Lung (tissue), 13 donors: Measurements from ENCODE around the gene OR11H6. TPM values are rescaled to one million over a fixed set of nuclear protein-coding genes. Genes with fewer than 3 reads are reported as not detected.

Experiments
- ATAC-seq: fragments of 200-7000 bp; cut with Tn5 transposase; one replicate; pipeline ENCODE4 v1.9.1; 2020; ENCODE audit warnings: moderate number of reproducible peaks; ENCODE audit not compliant: insufficient read depth, low FRiP score
- DNase-seq, 3 donors: peaks; one replicate each; pipeline ENCODE4 v3.0.0-alpha.2; 2013 to 2017
- H3K27ac ChIP-seq, 2 donors: one replicate each; pipeline ENCODE4 v1.5.1; 2013; ENCODE audit warnings: mild to moderate bottlenecking in 2 of 2, moderate library complexity in 2 of 2, control low read depth in 1 of 2, inconsistent platforms in 1 of 2, low read depth in 1 of 2, low read length in 1 of 2
- H3K27me3 ChIP-seq, 3 donors: one replicate each; pipeline ENCODE4 v1.5.1; 2013; ENCODE audit warnings: low read length in 2 of 3; ENCODE audit not compliant: control insufficient read depth in 3 of 3, insufficient read depth in 3 of 3
- H3K36me3 ChIP-seq, 4 donors: one replicate each; pipeline ENCODE4 v1.5.1; 2013; ENCODE audit warnings: low read length in 4 of 4, mild to moderate bottlenecking in 1 of 4, moderate library complexity in 1 of 4; ENCODE audit not compliant: control insufficient read depth in 4 of 4, insufficient read depth in 4 of 4
- H3K4me1 ChIP-seq, 5 donors: one replicate each; pipeline ENCODE4 v1.5.1; 2013; ENCODE audit warnings: low read length in 5 of 5, mild to moderate bottlenecking in 2 of 5, moderate library complexity in 1 of 5; ENCODE audit not compliant: control insufficient read depth in 5 of 5, insufficient read depth in 5 of 5
- H3K4me3 ChIP-seq: one replicate; pipeline ENCODE4 v1.5.1; 2013; ENCODE audit warnings: mild to moderate bottlenecking, control low read depth, moderate library complexity
- H3K9ac ChIP-seq, 2 donors: one replicate each; pipeline ENCODE4 v1.5.1; 2013; ENCODE audit warnings: low read length in 2 of 2, control low read depth in 1 of 2; ENCODE audit not compliant: insufficient read depth in 1 of 2
- H3K9me3 ChIP-seq, 4 donors: one replicate each; pipeline ENCODE4 v1.5.1; 2013; ENCODE audit warnings: low read length in 3 of 4, mild to moderate bottlenecking in 1 of 4, moderate library complexity in 1 of 4; ENCODE audit not compliant: control insufficient read depth in 4 of 4, insufficient read depth in 3 of 4
- WGBS, 2 donors: extraction: QIAGEN DNeasy Blood & Tissue Kit; methylation state at CpG; one replicate each; pipeline ENCODE4 v1.1.7; 2013; 5-methylcytosine and 5-hydroxymethylcytosine counted together
- polyA plus RNA-seq, 2 donors: library from polyadenylated mRNA; stranded (reverse); fragments of 200-250 nt; gene quantifications; one replicate each; pipeline ENCODE4 v1.2.1, GENCODE V29; 2013
- small RNA-seq: library from RNA; depleted of rRNA; stranded (forward); fragments of <200 nt; gene quantifications from one replicate; pipeline ENCODE3, GENCODE V24; 2014; ENCODE audit warnings: low replicate concordance
- total RNA-seq, 2 donors: library from RNA; depleted of rRNA in 1 of 2; stranded (reverse); fragments of >200 nt in 1 of 2; gene quantifications; one replicate each; pipeline ENCODE4 v1.2.1, GENCODE V29; 2014 to 2021
- TF ChIP-seq, protein P1 (sequence below): IDR thresholded peaks from 2 replicates; pipeline ENCODE4 v1.5.1; 2012; ENCODE audit warnings: mild to moderate bottlenecking; ENCODE audit errors: control extremely low read depth, extremely low read depth
- donor health status: control.
- donor health status: control.
- donor health status: Bipolar disorder and iron deficiency.
- donor health status: healthy.
- donor health status: DM: yes; HTN: yes; CAD: no.

Gene OR11H6
- total and polyA plus RNA-seq, 4 donors, result not detected

DNA sequence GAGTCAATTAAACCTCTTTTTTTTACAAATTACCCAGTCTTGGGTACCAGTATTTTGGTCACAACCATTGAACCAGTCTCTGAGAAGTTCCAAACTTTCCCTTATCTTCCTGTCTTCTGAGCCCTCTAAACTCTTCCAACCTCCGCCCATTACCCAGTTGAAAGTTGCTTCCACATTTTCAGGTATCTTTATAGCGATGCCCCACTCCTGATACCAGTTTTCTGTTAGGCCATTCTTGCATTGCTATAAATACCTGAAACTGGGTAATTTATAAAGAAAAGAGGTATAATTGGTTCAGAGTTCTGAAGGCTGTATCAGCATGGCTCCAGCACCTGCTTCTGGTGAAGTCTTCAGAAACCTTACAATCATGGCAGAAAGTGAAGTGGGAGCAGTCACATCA lies 50.6 kb downstream of the OR11H6 start:
- Histone ChIP-seq H3K4me1 (peaks cover 0 to 1% (median 0%) of the 10 kb centered on the region in 5 donors), H3K9ac (no peak overlapping the region), H3K27ac (no peak overlapping the region), H3K27me3 (no peaks in the 10 kb centered on the region), H3K36me3 (peaks cover 0 to 14% (median 1%) of the 10 kb centered on the region in 4 donors), H3K4me3 (no peak overlapping the region), H3K9me3 (peaks cover 0 to 10% (median 4%) of the 10 kb centered on the region in 4 donors)
- DNase-seq (no peak), ATAC-seq (no peak)
- TF ChIP-seq, protein P1, sequence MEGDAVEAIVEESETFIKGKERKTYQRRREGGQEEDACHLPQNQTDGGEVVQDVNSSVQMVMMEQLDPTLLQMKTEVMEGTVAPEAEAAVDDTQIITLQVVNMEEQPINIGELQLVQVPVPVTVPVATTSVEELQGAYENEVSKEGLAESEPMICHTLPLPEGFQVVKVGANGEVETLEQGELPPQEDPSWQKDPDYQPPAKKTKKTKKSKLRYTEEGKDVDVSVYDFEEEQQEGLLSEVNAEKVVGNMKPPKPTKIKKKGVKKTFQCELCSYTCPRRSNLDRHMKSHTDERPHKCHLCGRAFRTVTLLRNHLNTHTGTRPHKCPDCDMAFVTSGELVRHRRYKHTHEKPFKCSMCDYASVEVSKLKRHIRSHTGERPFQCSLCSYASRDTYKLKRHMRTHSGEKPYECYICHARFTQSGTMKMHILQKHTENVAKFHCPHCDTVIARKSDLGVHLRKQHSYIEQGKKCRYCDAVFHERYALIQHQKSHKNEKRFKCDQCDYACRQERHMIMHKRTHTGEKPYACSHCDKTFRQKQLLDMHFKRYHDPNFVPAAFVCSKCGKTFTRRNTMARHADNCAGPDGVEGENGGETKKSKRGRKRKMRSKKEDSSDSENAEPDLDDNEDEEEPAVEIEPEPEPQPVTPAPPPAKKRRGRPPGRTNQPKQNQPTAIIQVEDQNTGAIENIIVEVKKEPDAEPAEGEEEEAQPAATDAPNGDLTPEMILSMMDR, result no peak
- WGBS, 2 donors, result 97% methylated on average over 2 of the region's 2 CpGs

Small RNA genes lying within 50 kb of the gene (small RNA-seq; reads per million reads assigned to genes)
- gene GTF2IP22, result not detected

Other genes with a start within 250 kb of the OR11H6 start
- not detected for gene OR4K15, start 248.1 kb upstream of the OR11H6 start, total RNA-seq
- gene OR4K15, start 248.1 kb upstream of the OR11H6 start, polyA plus RNA-seq, result not detected
- not detected for gene OR4Q2, start 221.5 kb upstream of the OR11H6 start, total RNA-seq
- not detected for gene OR4Q2, start 221.5 kb upstream of the OR11H6 start, polyA plus RNA-seq
- not detected for gene OR4K14, start 204.4 kb upstream of the OR11H6 start, total RNA-seq
- not detected for gene OR4K14, start 204.4 kb upstream of the OR11H6 start, polyA plus RNA-seq
- under 1 TPM in 1 of 2 donors, not detected in 1; 0.06 TPM for gene OR4K13, start 187.7 kb upstream of the OR11H6 start, total RNA-seq
- gene OR4K13, start 187.7 kb upstream of the OR11H6 start, polyA plus RNA-seq, result not detected
- gene OR4L1, start 163.7 kb upstream of the OR11H6 start, total RNA-seq, result not detected
- gene OR4L1, start 163.7 kb upstream of the OR11H6 start, polyA plus RNA-seq, result not detected
- gene OR4K17, start 113.0 kb upstream of the OR11H6 start, total RNA-seq, result not detected
- not detected for gene OR4K17, start 113.0 kb upstream of the OR11H6 start, polyA plus RNA-seq
- gene OR4N5, start 84.9 kb upstream of the OR11H6 start, total RNA-seq, result not detected
- not detected for gene OR4N5, start 84.9 kb upstream of the OR11H6 start, polyA plus RNA-seq
- not detected for gene OR11G2, start 32.8 kb upstream of the OR11H6 start, total RNA-seq
- not detected for gene OR11G2, start 32.8 kb upstream of the OR11H6 start, polyA plus RNA-seq
- not detected for gene OR11H7, start 5.3 kb downstream of the OR11H6 start, total RNA-seq
- gene OR11H7, start 5.3 kb downstream of the OR11H6 start, polyA plus RNA-seq, result not detected
- gene OR11H4, start 15.6 kb downstream of the OR11H6 start, total RNA-seq, result not detected
- not detected for gene OR11H4, start 15.6 kb downstream of the OR11H6 start, polyA plus RNA-seq
- gene TTC5, start 82.2 kb downstream of the OR11H6 start, total RNA-seq, result 10 to 100 TPM; 17.7 to 21.8 TPM
- 10 to 100 TPM in 1 of 2 donors, 1 to 10 TPM in 1; 5.0 to 10.7 TPM for gene TTC5, start 82.2 kb downstream of the OR11H6 start, polyA plus RNA-seq
- 10 to 100 TPM; 28.9 to 89.1 TPM for gene CCNB1IP1, start 109.6 kb downstream of the OR11H6 start, total RNA-seq
- 10 to 100 TPM; 30.1 to 61.2 TPM for gene CCNB1IP1, start 109.6 kb downstream of the OR11H6 start, polyA plus RNA-seq
- gene PARP2, start 119.9 kb downstream of the OR11H6 start, total RNA-seq, result 10 to 100 TPM; 15.3 to 17.7 TPM
- 10 to 100 TPM; 10.9 to 15.5 TPM for gene PARP2, start 119.9 kb downstream of the OR11H6 start, polyA plus RNA-seq
- gene TEP1, start 189.8 kb downstream of the OR11H6 start, total RNA-seq, result 10 to 100 TPM; 21.8 to 44.7 TPM
- gene TEP1, start 189.8 kb downstream of the OR11H6 start, polyA plus RNA-seq, result 10 to 100 TPM; 15.7 to 23.2 TPM
- gene KLHL33, start 212.5 kb downstream of the OR11H6 start, total RNA-seq, result under 1 TPM; 0.25 to 0.51 TPM
- gene KLHL33, start 212.5 kb downstream of the OR11H6 start, polyA plus RNA-seq, result under 1 TPM; 0.03 to 0.08 TPM
- 10 to 100 TPM; 35.5 to 44.8 TPM for gene OSGEP, start 231.1 kb downstream of the OR11H6 start, total RNA-seq
- gene OSGEP, start 231.1 kb downstream of the OR11H6 start, polyA plus RNA-seq, result 10 to 100 TPM; 43.5 to 54.1 TPM
- 100 to 1,000 TPM in 1 of 2 donors, 10 to 100 TPM in 1; 66.2 to 144 TPM for gene APEX1, start 231.5 kb downstream of the OR11H6 start, total RNA-seq
- gene APEX1, start 231.5 kb downstream of the OR11H6 start, polyA plus RNA-seq, result 100 to 1,000 TPM in 1 of 2 donors, 10 to 100 TPM in 1; 95.8 to 159 TPM
- 10 to 100 TPM; 22.2 to 35.6 TPM for gene PIP4P1, start 237.7 kb downstream of the OR11H6 start, total RNA-seq
- gene PIP4P1, start 237.7 kb downstream of the OR11H6 start, polyA plus RNA-seq, result 10 to 100 TPM; 27.4 to 46.7 TPM
- gene PNP, start 245.7 kb downstream of the OR11H6 start, total RNA-seq, result 10 to 100 TPM; 15.5 to 41.4 TPM
- gene PNP, start 245.7 kb downstream of the OR11H6 start, polyA plus RNA-seq, result 100 to 1,000 TPM in 1 of 2 donors, 10 to 100 TPM in 1; 32.7 to 119 TPM